AG04449 (cell line): ENCODE results near the gene TKT.

Experiments used
- CTCF ChIA-PET: fragments of 350-600 bp; formaldehyde crosslinking; extraction: SDS; loops from one replicate; lab custom pipeline; 2021; ENCODE audit warnings: antibody characterized with exemption; lab: Yijun Ruan, JAX
- POLR2A ChIA-PET: fragments of 400-600, 350-600 bp; formaldehyde crosslinking; extraction: SDS; loops from one replicate; lab custom pipeline; 2020; ENCODE audit warnings: antibody characterized with exemption, inconsistent platforms; lab: Yijun Ruan, JAX
- DNase-seq: peaks from one replicate; pipeline ENCODE4 v3.0.0-alpha.2; 2010; ENCODE audit warnings: low read depth, low spot score
- H3K4me3 ChIP-seq: 2 replicates; pipeline ENCODE4 v1.5.1; 2011; ENCODE audit warnings: low read depth, mild to moderate bottlenecking, control low read depth, low read length
- CTCF ChIP-seq: IDR thresholded peaks from one replicate; pipeline ENCODE4 v1.5.1; 2011; ENCODE audit warnings: mild to moderate bottlenecking, moderate library complexity, low read length, control low read depth, inconsistent platforms; ENCODE audit not compliant: insufficient read depth; ENCODE audit errors: missing control alignments

The TKT gene

GRCh38 chr3:53186726-53187125, 69.1 kb downstream of the TKT start:
- no peak for DNase-seq
- ChIA-PET POLR2A (no interaction called here), CTCF (interaction anchor here (2.1 to 7.0 kb wide), 2 partner anchors 10 to 54 kb away, joined by 16 to 77 read pairs; no protein-coding TSS in a partner anchor)
- H3K4me3 ChIP-seq, result no peak overlapping the region
- TF ChIP-seq CTCF, result no peak

GRCh38 chr3:53185761-53186465, 69.9 kb downstream of the TKT start:
- no peak for DNase-seq
- ChIA-PET POLR2A (no interaction called here), CTCF (interaction anchor here (2.1 to 2.2 kb wide), 2 partner anchors 10 to 52 kb away, joined by 10 to 16 read pairs; no protein-coding TSS in a partner anchor)
- no peak for TF ChIP-seq CTCF
- no peak overlapping the region for H3K4me3 ChIP-seq

GRCh38 chr3:53184701-53185100, 71.1 kb downstream of the TKT start:
- POLR2A ChIA-PET, result no interaction called here
- CTCF ChIA-PET, result interaction anchor here (1.0 to 2.2 kb wide), 3 partner anchors 9 to 50 kb away, joined by 3 to 16 read pairs (median 10); no protein-coding TSS in a partner anchor
- no peak overlapping the region for H3K4me3 ChIP-seq
- no peak for TF ChIP-seq CTCF
- DNase-seq, result no peak

GRCh38 chr3:53183514-53183913, 72.3 kb downstream of the TKT start:
- no peak overlapping the region for H3K4me3 ChIP-seq
- DNase-seq, result no peak
- TF ChIP-seq CTCF, result no peak
- POLR2A ChIA-PET, result no interaction called here
- CTCF ChIA-PET, result interaction anchor here (2.4 to 3.7 kb wide), 2 partner anchors 12 to 50 kb away, joined by 11 to 22 read pairs; no protein-coding TSS in a partner anchor

- no peak for TF ChIP-seq CTCF
- POLR2A ChIA-PET, result no interaction called here
- no peak overlapping the region for H3K4me3 ChIP-seq
- no peak for DNase-seq
- CTCF ChIA-PET, result interaction anchor here (2.4 to 3.7 kb wide), 2 partner anchors 13 to 50 kb away, joined by 11 to 22 read pairs; no protein-coding TSS in a partner anchor
These were observed 73.0 kb downstream of the TKT start for GRCh38 chr3:53182764-53183355.

- no peak overlapping the region for H3K4me3 ChIP-seq
- DNase-seq, result no peak
- ChIA-PET POLR2A (no interaction called here), CTCF (interaction anchor here (0.6 to 3.7 kb wide), 3 partner anchors 12 to 48 kb away, joined by 3 to 22 read pairs (median 11); no protein-coding TSS in a partner anchor)
- TF ChIP-seq CTCF, result no peak
These were observed 74.3 kb downstream of the TKT start for GRCh38 chr3:53181528-53181927.
